B cell (primary cell): ENCODE results near the gene CUBN. TPM values are rescaled to one million over a fixed set of nuclear protein-coding genes. Genes with fewer than 3 reads are reported as not detected.

Source experiments
- ATAC-seq: fragments of 200-7000 bp; cut with Tn5 transposase; one replicate; pipeline ENCODE4 v1.10.0; 2021; ENCODE audit warnings: low read depth, mild to moderate bottlenecking, moderate number of reproducible peaks, moderate library complexity
- CTCF ChIA-PET: fragments of 350-600 bp; sonication (Branson Sonifier 250); formaldehyde crosslinking; loops from one replicate; lab custom pipeline; 2021; ENCODE audit warnings: antibody characterized with exemption, inconsistent platforms; lab: Charles Lee
- POLR2A ChIA-PET: fragments of 350-600 bp; sonication (Branson Sonifier 250); formaldehyde crosslinking; loops from one replicate; lab custom pipeline; 2021; ENCODE audit warnings: antibody characterized with exemption; lab: Charles Lee
- DNase-seq: peaks from one replicate; pipeline ENCODE4 v3.0.0; 2013
- H2AFZ ChIP-seq: 2 replicates; pipeline ENCODE4 v1.6.1; 2012; ENCODE audit warnings: mild to moderate bottlenecking, low read depth, low read length; ENCODE audit not compliant: insufficient read depth, poor library complexity, severe bottlenecking
- H3K27ac ChIP-seq, 2 donors: 1 replicate in 1 of 2; 2 replicates in 1 of 2; pipeline ENCODE4 v1.5.1; 2012 to 2013; ENCODE audit warnings: low read length in 2 of 2, mild to moderate bottlenecking in 2 of 2, moderate library complexity in 1 of 2
- H3K27me3 ChIP-seq, 4 experiments: fragments of 200-600 bp in 1 of 4; sonication (generic) in 1 of 4; replicated peaks in 1 of 4; 1 replicate in 2 of 4; 2 replicates in 2 of 4; pipeline versions ENCODE4 v1.6.1 to v1.7.0; 2013 to 2016; ENCODE audit warnings: low read length in 3 of 4, mild to moderate bottlenecking in 2 of 4, mixed read lengths in 1 of 4, moderate library complexity in 1 of 4; ENCODE audit not compliant: insufficient read depth in 4 of 4, control insufficient read depth in 3 of 4; ENCODE audit errors: control extremely low read depth in 1 of 4
- H3K36me3 ChIP-seq, 2 experiments: replicated peaks in 1 of 2; 1 replicate in 1 of 2; 2 replicates in 1 of 2; pipeline versions ENCODE4 v1.6.1 to v1.7.1; 2013; ENCODE audit warnings: low read length in 1 of 2; ENCODE audit not compliant: insufficient read depth in 2 of 2, control insufficient read depth in 1 of 2; ENCODE audit errors: control extremely low read depth in 1 of 2, extremely low read depth in 1 of 2
- H3K4me1 ChIP-seq, 2 donors: fragments of 200-600 bp in 1 of 2; sonication (generic) in 1 of 2; 1 replicate in 1 of 2; 2 replicates in 1 of 2; pipeline versions ENCODE4 v1.5.1 to v1.6.1; 2013 to 2017; ENCODE audit warnings: low read length in 2 of 2; ENCODE audit not compliant: control insufficient read depth in 2 of 2, insufficient read depth in 2 of 2
- H3K4me2 ChIP-seq: replicated peaks from 2 replicates; pipeline ENCODE3; 2012; ENCODE audit warnings: mild to moderate bottlenecking, low read depth, low read length; ENCODE audit not compliant: poor library complexity, severe bottlenecking
- H3K4me3 ChIP-seq, 5 experiments: fragments of 200-600 bp in 1 of 5; sonication (generic) in 1 of 5; 1 replicate in 3 of 5; 2 replicates in 2 of 5; pipeline versions ENCODE4 v1.5.1 to v1.7.0; 2011 to 2016; ENCODE audit warnings: low read length in 4 of 5, mild to moderate bottlenecking in 4 of 5, low read depth in 2 of 5, control low read depth in 1 of 5, moderate library complexity in 1 of 5; ENCODE audit not compliant: insufficient read depth in 1 of 5; ENCODE audit errors: control extremely low read depth in 1 of 5, extremely low read depth in 1 of 5
- H3K79me2 ChIP-seq: fragments of 200-600 bp; sonication (generic); one replicate; pipeline ENCODE4 v1.6.0; 2016; ENCODE audit warnings: low read length; ENCODE audit not compliant: control insufficient read depth, insufficient read depth
- H3K9ac ChIP-seq: fragments of 200-600 bp; sonication (generic); 2 replicates; pipeline ENCODE4 v1.6.1; 2017; ENCODE audit warnings: mild to moderate bottlenecking, low read length, moderate library complexity
- H3K9me3 ChIP-seq, 3 donors: one replicate each; pipeline versions ENCODE4 v1.6.1 to v1.7.1; 2013; ENCODE audit warnings: low read length in 2 of 3; ENCODE audit not compliant: control insufficient read depth in 2 of 3, insufficient read depth in 1 of 3; ENCODE audit errors: control extremely low read depth in 1 of 3
- H4K20me1 ChIP-seq: 2 replicates; pipeline ENCODE4 v1.6.0; 2012; ENCODE audit warnings: mild to moderate bottlenecking, low read length; ENCODE audit not compliant: insufficient read depth, control insufficient read depth, poor library complexity, severe bottlenecking
- H3K27ac Mint-ChIP-seq: one replicate; pipeline ENCODE4 v1.8.0; 2021; ENCODE audit warnings: mixed read lengths
- H3K27me3 Mint-ChIP-seq: one replicate; pipeline ENCODE4 v1.8.0; 2021; ENCODE audit warnings: mixed read lengths
- H3K4me1 Mint-ChIP-seq: one replicate; pipeline ENCODE4 v1.8.0; 2021; ENCODE audit warnings: mixed read lengths
- H3K4me3 Mint-ChIP-seq: one replicate; pipeline ENCODE4 v1.8.0; 2021; ENCODE audit warnings: mixed read lengths
- H3K9me3 Mint-ChIP-seq: one replicate; pipeline ENCODE4 v1.8.0; 2022; ENCODE audit warnings: mixed read lengths; ENCODE audit not compliant: insufficient read depth
- EZH2 ChIP-seq: IDR thresholded peaks from 2 replicates; pipeline ENCODE4 v1.6.1; 2012; ENCODE audit warnings: borderline replicate concordance, low read depth, mild to moderate bottlenecking, moderate library complexity, low read length; ENCODE audit not compliant: insufficient read depth, poor library complexity, severe bottlenecking
- WGBS: methylation state at CpG from one replicate; pipeline ENCODE4 v1.1.5; 2013; ENCODE audit warnings: missing lambda C conversion rate; ENCODE audit not compliant: insufficient coverage; 5-methylcytosine and 5-hydroxymethylcytosine counted together
- intact Hi-C: fragments of 100-400 bp; cut with micrococcal nuclease; formaldehyde crosslinking; loops from one replicate; pipeline ENCODE4 v1.10.0; 2022
- polyA plus RNA-seq: library from polyadenylated mRNA; depleted of rRNA; stranded (reverse); fragments of >200 nt; gene quantifications from 2 replicates; pipeline ENCODE4 v1.2.3, GENCODE V29; 2012
- total RNA-seq, 2 donors: library from RNA; stranded (reverse); fragments of 120-200 nt in 1 of 2; gene quantifications; 1 replicate in 1 of 2; 2 replicates in 1 of 2; pipeline versions ENCODE4 v1.2.3 to v1.2.4, GENCODE V29; 2013 to 2022
- TF ChIP-seq, protein P1 (sequence below): fragments of 200-600 bp; IDR thresholded peaks from one replicate; pipeline ENCODE4 v1.8.0; 2022; ENCODE audit warnings: antibody characterized with exemption, mild to moderate bottlenecking

Gene CUBN
- total and polyA plus RNA-seq, 2 donors (not counting 1 experiment from before 2014, with no cell fraction given), result 4.2 to 5.7 TPM

DNA sequence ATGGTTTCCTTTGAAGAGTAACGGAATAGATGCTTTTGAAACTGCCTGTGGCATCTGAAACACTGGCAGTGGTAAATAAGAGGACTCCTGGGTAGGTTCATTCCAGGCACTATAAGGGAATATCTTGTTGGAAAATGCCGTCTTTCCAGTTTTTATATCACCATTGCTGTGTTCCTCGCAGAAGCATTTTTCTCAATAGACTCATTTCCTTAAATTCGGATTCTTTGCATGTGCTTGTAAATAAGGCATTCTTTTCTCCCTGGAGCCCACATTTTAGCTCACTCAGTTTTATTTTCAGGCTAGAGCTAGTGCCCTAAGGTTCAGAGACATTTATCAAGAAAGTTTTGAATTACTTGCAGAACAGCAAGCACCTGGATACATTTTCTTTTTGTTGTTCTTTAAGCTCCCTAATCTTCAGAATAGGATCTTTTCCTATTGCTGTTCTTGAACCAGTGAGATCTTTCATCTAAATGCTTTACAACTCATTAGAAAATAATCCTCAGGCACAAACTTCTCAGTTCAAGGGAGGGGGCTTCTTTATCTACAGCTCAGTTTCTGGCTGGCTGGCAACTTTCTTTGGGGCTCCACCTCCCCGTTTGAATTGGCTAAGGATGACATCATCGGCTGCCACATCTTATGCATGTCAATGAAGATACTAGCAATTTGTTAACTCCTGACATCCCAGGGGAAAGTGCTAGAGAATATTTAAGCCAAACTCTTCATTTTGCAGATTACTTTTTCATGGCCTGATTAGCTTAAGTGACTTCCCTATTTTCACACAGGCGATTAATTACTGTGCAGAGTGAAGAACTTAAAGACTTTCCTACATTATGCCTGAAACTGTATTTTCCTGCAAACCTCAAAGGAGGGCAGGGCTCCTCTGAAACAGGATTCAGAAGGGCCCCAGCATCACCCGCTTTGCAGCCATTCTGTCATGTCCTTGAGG, 178.7 kb downstream of the CUBN start:
- H3K4me2 ChIP-seq, result no peak overlapping the region
- intact Hi-C loops, result no loop called here
- Mint-ChIP-seq H3K4me1 (no peaks in the 10 kb centered on the region), H3K4me3 (no peak overlapping the region), H3K27me3 (no peaks in the 10 kb centered on the region), H3K27ac (no peak overlapping the region), H3K9me3 (no peaks in the 10 kb centered on the region)
- POLR2A ChIA-PET, result no interaction called here
- no peak for TF ChIP-seq EZH2
- TF ChIP-seq, protein P1, sequence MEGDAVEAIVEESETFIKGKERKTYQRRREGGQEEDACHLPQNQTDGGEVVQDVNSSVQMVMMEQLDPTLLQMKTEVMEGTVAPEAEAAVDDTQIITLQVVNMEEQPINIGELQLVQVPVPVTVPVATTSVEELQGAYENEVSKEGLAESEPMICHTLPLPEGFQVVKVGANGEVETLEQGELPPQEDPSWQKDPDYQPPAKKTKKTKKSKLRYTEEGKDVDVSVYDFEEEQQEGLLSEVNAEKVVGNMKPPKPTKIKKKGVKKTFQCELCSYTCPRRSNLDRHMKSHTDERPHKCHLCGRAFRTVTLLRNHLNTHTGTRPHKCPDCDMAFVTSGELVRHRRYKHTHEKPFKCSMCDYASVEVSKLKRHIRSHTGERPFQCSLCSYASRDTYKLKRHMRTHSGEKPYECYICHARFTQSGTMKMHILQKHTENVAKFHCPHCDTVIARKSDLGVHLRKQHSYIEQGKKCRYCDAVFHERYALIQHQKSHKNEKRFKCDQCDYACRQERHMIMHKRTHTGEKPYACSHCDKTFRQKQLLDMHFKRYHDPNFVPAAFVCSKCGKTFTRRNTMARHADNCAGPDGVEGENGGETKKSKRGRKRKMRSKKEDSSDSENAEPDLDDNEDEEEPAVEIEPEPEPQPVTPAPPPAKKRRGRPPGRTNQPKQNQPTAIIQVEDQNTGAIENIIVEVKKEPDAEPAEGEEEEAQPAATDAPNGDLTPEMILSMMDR, result no peak
- no peaks in the 10 kb centered on the region for H3K4me1 ChIP-seq
- no peaks in the 10 kb centered on the region for H3K79me2 ChIP-seq
- CTCF ChIA-PET, result no interaction called here
- ATAC-seq, result no peak
- DNase-seq, result no peak
- H3K9ac ChIP-seq, result no peak overlapping the region
- whole genome bisulfite sequencing, result 36% methylated on average over 5 of the region's 8 CpGs
- H3K27me3 ChIP-seq, result no peaks in the 10 kb centered on the region
- H4K20me1 ChIP-seq, result no peaks in the 10 kb centered on the region
- H3K4me3 ChIP-seq, result no peak overlapping the region
- no peaks in the 10 kb centered on the region for H3K36me3 ChIP-seq
- H2AFZ ChIP-seq, result no peak overlapping the region
- no peaks in the 10 kb centered on the region for H3K9me3 ChIP-seq
- H3K27ac ChIP-seq, result no peak overlapping the region

DNA sequence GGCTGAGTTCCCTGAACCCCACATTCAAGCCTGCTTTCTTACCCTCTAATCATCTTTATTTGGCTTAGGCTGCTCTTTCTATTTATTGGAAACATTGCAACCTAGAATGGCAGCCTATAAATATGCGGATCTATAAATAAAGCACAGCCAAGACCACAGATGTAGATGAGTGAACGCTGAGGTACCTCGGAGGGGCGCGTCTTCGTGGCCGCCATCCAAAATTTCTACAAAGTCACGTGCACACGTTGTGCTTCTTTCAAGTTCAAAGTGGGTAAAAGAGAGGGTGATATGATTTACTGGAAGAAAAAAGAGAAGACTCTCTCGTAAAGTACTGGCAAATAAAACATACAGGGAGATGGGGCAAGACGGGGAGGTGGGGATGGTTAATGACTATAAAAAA, 179.8 kb downstream of the CUBN start:
- Histone ChIP-seq H3K36me3 (no peaks in the 10 kb centered on the region), H2AFZ (no peak overlapping the region), H3K27ac (no peak overlapping the region), H3K9ac (no peak overlapping the region), H3K27me3 (no peaks in the 10 kb centered on the region), H3K4me1 (no peaks in the 10 kb centered on the region), H3K79me2 (no peaks in the 10 kb centered on the region), H3K9me3 (no peaks in the 10 kb centered on the region), H3K4me2 (no peak overlapping the region), H4K20me1 (no peaks in the 10 kb centered on the region), H3K4me3 (no peak overlapping the region)
- Mint-ChIP-seq H3K4me1 (no peaks in the 10 kb centered on the region), H3K4me3 (no peak overlapping the region), H3K27me3 (no peaks in the 10 kb centered on the region), H3K9me3 (no peaks in the 10 kb centered on the region), H3K27ac (no peak overlapping the region)
- ChIA-PET CTCF (no interaction called here), POLR2A (no interaction called here)
- intact Hi-C loops, result no loop called here
- ATAC-seq (no peak), DNase-seq (no peak)
- TF ChIP-seq, protein P1, result no peak
- TF ChIP-seq EZH2, result no peak
- WGBS, result 94% methylated on average over 3 of the region's 11 CpGs
